ENCODE data around the gene HNRNPR. TPM values are rescaled to one million over a fixed set of nuclear protein-coding genes. Genes with fewer than 3 reads are reported as not detected.
A peak's percentile ranks its signal among the peaks of the same experiment; 100 is the strongest.
"Not testable (repeated sequence)": the region's sequence is repeated elsewhere in the genome, so short reads cannot be mapped to it uniquely, and the experiment has no call there.

The HNRNPR gene
- total RNA-seq, 6 experiments from 2014 or later, result 115 to 147 (median 144) TPM

GRCh38 chr1:23325393-23325792, 18.7 kb downstream of the HNRNPR start:
- Mint-ChIP-seq H3K27ac (peak overlapping the region; percentile 9), H3K4me3 (no peak overlapping the region)
- DNase-seq, result no peak

GRCh38 chr1:23322770-23323169, 21.3 kb downstream of the HNRNPR start:
- H3K27ac Mint-ChIP-seq, result peak overlapping the region; percentile 17; the same call in 1 of the 2 replicates
- TF ChIP-seq, protein P1, sequence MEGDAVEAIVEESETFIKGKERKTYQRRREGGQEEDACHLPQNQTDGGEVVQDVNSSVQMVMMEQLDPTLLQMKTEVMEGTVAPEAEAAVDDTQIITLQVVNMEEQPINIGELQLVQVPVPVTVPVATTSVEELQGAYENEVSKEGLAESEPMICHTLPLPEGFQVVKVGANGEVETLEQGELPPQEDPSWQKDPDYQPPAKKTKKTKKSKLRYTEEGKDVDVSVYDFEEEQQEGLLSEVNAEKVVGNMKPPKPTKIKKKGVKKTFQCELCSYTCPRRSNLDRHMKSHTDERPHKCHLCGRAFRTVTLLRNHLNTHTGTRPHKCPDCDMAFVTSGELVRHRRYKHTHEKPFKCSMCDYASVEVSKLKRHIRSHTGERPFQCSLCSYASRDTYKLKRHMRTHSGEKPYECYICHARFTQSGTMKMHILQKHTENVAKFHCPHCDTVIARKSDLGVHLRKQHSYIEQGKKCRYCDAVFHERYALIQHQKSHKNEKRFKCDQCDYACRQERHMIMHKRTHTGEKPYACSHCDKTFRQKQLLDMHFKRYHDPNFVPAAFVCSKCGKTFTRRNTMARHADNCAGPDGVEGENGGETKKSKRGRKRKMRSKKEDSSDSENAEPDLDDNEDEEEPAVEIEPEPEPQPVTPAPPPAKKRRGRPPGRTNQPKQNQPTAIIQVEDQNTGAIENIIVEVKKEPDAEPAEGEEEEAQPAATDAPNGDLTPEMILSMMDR (IDR thresholded peaks at IDR 0.05), result no peak
- peaks cover 24% of the 10 kb centered on the region for H3K4me1 Mint-ChIP-seq (ENCODE audit: low read depth)
- no peak for DNase-seq
- H3K36me3 Mint-ChIP-seq (ENCODE audit: low read depth), result peaks cover 55% of the 10 kb centered on the region
- no peaks in the 10 kb centered on the region for H3K9me3 Mint-ChIP-seq
- no peak overlapping the region for H3K4me3 Mint-ChIP-seq
- no peaks in the 10 kb centered on the region; the same call in 1 of the 2 replicates for H3K27me3 Mint-ChIP-seq (ENCODE audit: insufficient read depth)

More at GRCh38 chr1:23325393-23325792, 18.7 kb downstream of the HNRNPR start:
- Mint-ChIP-seq H3K4me1 (ENCODE audit: low read depth) (peaks cover 46% of the 10 kb centered on the region), H3K9me3 (no peaks in the 10 kb centered on the region), H3K36me3 (ENCODE audit: low read depth) (peaks cover 62% of the 10 kb centered on the region), H3K27me3 (ENCODE audit: insufficient read depth) (no peaks in the 10 kb centered on the region; the same call in 1 of the 2 replicates)
- TF ChIP-seq, protein P1 (IDR thresholded peaks at IDR 0.05), result no peak

DNA sequence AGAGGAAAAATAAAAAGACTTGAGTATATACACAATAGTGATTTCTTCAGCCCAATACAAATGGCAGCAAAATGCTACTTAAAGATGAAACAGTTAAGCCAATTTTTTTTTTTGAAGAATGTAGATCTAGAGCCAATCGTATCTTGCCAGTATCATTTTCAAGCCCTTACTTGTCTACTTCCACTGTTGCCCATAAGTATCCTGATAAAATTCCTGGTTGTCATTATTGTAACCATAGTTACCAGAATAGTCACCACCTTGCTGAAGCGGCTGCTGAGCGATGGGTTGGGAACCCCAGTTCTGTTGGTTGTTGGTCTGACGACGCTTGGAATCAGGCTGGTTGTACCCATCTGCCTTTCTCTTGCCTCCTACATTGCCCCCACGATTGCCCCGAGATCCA, 33.8 kb downstream of the HNRNPR start:
- H3K36me3 Mint-ChIP-seq (ENCODE audit: low read depth), result peaks cover 51% of the 10 kb centered on the region
- not testable (repeated sequence) for H3K9me3 Mint-ChIP-seq, H3K4me3 Mint-ChIP-seq

GRCh38 chr1:23304140-23304620, 39.9 kb downstream of the HNRNPR start:
- peak overlapping the region; percentile 32; the same call in 1 of the 2 replicates for H3K27ac Mint-ChIP-seq

More for the DNA sequence above, 33.8 kb downstream of the HNRNPR start:
- Mint-ChIP-seq H3K4me1 (ENCODE audit: low read depth) (peaks cover 20% of the 10 kb centered on the region), H3K27ac (peak overlapping the region; percentile 70)
- not testable (repeated sequence) for H3K27me3 Mint-ChIP-seq (ENCODE audit: insufficient read depth); DNase-seq

DNA sequence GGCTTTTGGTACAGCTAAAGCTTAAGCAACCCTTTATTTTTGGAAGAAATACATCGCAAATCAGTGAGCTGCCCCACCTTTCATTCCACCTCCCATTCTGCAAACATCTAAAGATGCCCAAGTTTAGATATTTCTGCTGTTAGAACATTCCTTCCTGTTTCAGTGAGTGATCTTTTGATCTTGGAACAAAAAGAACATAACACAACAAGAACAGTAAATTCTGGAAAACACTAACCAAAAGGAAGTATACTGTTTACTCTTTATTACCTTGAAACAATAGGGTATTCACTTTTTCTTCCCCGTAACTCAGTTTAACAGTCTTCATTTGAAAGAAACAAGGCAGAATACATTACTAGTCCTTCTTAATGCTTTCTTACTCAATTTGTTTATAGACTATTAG, 40.6 kb downstream of the HNRNPR start:
- H3K36me3 Mint-ChIP-seq (ENCODE audit: low read depth), result peaks cover 23% of the 10 kb centered on the region
- 0 out of 2 replicates have a peak overlapping the region, but pooled peaks have one; percentile 32 for H3K27ac Mint-ChIP-seq
- H3K4me1 Mint-ChIP-seq (ENCODE audit: low read depth), result peaks cover 26% of the 10 kb centered on the region
- H3K27me3 Mint-ChIP-seq (ENCODE audit: insufficient read depth), result no peaks in the 10 kb centered on the region; the same call in none of the 2 replicates
- no peak overlapping the region for H3K4me3 Mint-ChIP-seq
- H3K9me3 Mint-ChIP-seq, result no peaks in the 10 kb centered on the region
- TF ChIP-seq, protein P1 (IDR thresholded peaks at IDR 0.05), result no peak
- DNase-seq, result no peak

More at GRCh38 chr1:23304140-23304620, 39.9 kb downstream of the HNRNPR start:
- no peaks in the 10 kb centered on the region for H3K9me3 Mint-ChIP-seq
- peaks cover 26% of the 10 kb centered on the region for H3K4me1 Mint-ChIP-seq (ENCODE audit: low read depth)
- no peak overlapping the region for H3K4me3 Mint-ChIP-seq
- TF ChIP-seq, protein P1 (IDR thresholded peaks at IDR 0.05), result no peak
- no peak for DNase-seq
- H3K36me3 Mint-ChIP-seq (ENCODE audit: low read depth), result peaks cover 23% of the 10 kb centered on the region
- no peaks in the 10 kb centered on the region; the same call in none of the 2 replicates for H3K27me3 Mint-ChIP-seq (ENCODE audit: insufficient read depth)

DNA sequence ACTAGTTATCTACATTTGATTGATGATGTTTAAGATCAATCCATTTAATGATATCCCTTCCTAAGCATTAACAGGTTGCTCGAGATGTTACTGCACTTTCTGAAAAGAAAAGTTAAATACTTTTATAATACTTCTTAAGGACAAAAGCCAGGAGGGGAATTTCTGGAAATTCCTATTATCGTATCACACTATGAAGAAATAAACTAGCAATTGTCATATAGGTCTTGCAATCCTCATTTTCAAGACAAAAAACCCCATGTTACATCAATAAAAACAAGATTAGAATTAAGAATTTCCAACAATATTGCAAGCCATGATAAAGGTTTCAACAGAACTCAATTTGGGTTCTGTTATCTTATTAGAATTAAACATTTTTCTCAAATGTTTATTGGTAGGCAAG, 47.2 kb downstream of the HNRNPR start:
- no peak for DNase-seq
- TF ChIP-seq, protein P1 (IDR thresholded peaks at IDR 0.05), result no peak
- H3K27ac Mint-ChIP-seq, result no peak overlapping the region
- no peak overlapping the region for H3K4me3 Mint-ChIP-seq
- peaks cover 13% of the 10 kb centered on the region for H3K4me1 Mint-ChIP-seq (ENCODE audit: low read depth)
- peaks cover 21% of the 10 kb centered on the region for H3K36me3 Mint-ChIP-seq (ENCODE audit: low read depth)
- no peaks in the 10 kb centered on the region; the same call in 1 of the 2 replicates for H3K27me3 Mint-ChIP-seq (ENCODE audit: insufficient read depth)
- no peaks in the 10 kb centered on the region for H3K9me3 Mint-ChIP-seq

All from HFFc6 (cell line).